Femur (tissue), 1 donor: Measurements from ENCODE around the gene IL17RA.
"Not testable (repeated sequence)": the region's sequence is repeated elsewhere in the genome, so short reads cannot be mapped to it uniquely, and the experiment has no call there.

Experiments used
- DNase-seq: peaks from one replicate; pipeline ENCODE4 v3.0.0-alpha.2; 2017

The IL17RA gene

DNA sequence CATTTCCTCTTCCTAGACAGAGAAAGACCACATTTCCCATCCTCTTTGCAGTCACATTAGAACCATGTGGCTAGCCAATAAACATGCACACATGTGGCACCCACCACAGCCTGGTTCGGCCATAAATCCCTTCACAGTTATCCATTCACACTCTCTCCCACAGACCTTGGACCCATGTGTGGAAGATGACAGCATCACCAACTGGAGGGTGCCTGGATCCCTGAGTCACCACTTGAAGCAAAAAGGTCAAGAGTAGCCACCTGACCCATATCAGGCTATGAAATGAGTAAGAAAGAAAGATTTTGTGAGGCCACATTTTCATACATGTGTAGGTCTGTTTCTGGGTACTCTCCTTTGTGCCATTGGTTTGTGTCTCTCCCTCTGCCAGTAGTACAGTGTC, 45.4 kb downstream of the IL17RA start:
- no peak for DNase-seq

GRCh38 chr22:17131686-17132085, 46.9 kb downstream of the IL17RA start:
- DNase-seq = no peak

DNA sequence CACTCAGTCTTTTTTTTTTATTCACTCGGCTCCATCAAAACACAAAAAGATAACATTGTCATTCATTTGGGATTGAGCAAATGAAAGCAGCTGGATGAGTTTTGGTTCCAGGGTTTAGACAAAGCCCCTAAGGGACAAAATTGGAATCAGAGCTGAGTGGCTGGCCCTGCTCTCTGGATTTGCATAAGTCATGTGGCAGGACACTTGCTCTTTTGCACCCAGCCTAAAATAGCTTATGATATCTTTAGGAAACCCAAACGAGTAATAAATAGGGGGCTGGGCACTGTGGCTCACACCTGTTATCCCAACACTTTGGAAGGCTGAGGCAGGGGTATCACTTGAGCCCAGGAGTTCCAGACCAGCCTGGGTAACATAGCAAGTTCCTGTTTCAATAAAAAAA, 47.3 kb downstream of the IL17RA start:
- no peak for DNase-seq

GRCh38 chr22:17133137-17133536, 48.3 kb downstream of the IL17RA start:
- no peak for DNase-seq

- no peak for DNase-seq
Observed at GRCh38 chr22:17135153-17135760, 50.5 kb downstream of the IL17RA start.

DNA sequence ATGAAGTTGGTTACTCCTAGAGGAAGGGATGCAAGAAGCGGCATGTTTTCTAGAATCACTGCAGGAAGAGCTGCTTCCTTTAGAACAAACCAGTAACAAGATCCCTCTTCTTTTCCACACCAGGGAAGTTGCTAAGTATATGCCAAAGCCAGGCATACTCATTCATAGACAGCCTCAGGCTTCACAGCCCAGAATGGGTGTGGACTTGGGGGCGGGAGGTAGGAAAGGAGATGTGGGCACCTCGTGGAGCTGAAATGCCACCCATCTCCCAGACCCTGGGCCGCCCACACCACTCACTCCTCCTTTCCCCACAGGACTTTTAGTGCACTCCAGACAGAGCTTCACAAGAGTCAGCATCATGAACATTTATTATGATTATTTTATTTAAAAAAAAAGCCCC, 52.4 kb downstream of the IL17RA start:
- DNase-seq = no peak

GRCh38 chr22:17137861-17138425, 53.1 kb downstream of the IL17RA start:
- DNase-seq = no peak

DNA sequence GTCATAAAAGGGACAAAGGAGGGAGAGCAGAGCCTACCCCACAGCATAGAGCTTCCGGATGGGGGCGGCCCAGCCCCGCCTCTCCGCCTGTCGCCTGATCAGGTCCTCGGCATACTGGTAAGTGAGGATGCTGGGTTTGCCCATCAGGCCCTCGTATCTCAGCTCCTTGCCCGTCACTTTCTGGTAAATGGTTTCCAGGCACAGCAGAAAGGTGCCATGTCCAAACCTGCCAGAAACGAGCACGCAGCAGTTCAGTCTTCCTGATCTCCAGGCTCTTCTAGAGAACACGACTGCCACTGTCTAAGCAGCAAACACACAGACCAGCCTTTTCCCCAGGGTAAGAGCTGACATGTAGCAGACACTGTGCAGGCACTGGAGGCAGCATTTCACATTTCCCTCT, 53.7 kb downstream of the IL17RA start:
- no peak for DNase-seq

- no peak for DNase-seq
Observed at GRCh38 chr22:17140022-17140421, 55.2 kb downstream of the IL17RA start.

DNA sequence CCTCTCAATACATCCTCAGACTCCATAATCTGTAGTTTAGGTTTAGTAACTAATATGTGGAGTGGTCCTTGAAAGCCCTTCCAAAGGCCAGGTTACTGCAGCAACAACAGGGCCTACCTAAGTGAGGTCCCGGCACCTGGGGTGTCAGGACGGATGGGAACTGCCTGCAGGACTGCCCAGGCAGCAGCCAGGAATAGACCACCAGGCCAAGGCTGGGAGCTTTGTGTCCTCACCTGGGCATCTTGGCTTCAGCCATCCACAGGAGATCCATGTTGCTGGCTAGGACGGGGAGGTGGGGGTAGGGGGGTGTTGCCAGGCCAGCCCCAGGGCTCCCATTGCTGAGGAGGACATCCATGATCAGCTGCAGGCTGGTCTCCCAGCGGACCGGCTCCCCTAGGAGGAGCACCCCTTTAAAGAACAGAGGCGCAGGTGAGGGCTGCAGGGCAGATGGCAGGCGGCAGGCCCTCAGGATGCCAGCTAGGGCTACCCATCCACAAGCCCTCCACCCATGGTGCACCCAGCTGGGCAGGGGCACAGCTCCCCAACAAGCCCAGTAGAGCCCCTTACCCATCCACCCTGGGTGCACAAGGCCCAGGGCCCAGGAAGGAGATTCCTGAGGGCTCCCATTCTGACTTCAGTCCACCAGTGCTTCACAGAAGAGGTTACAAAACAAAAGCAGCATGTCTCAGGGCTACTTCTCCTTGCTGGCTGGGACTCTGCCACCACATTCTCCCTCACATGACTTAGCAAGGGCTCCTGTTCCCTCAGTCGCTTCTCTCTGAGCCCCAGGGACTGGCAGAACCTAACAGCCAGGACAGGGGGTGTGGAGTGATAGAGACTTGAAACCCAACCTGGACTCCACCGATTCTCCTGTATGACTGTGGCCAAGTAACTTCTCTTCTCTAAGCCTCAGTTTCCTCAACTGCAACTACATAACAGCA, 56.3 kb downstream of the IL17RA start:
- DNase-seq = no peak

GRCh38 chr22:17143101-17143500, 58.3 kb downstream of the IL17RA start:
- no peak for DNase-seq

DNA sequence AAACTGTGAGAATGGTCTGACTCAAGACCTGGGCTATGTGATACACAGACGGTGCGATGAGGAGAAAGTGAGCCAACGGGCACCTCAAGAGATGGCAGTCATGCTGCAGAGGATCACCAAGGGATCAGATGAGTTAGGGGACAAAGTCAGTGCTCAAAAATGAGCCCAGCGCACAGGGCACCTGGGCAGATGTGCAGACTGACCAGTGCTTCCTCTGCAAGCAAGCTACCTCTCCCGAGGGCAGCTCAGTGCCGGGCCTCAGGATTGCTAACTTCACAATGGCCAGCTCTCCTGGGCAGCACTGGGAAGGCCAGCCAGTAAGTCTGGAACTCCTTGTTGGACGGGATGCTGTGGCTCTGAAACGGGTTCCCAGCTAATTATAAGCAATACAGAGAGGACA, 59.0 kb downstream of the IL17RA start:
- DNase-seq = no peak

- DNase-seq = no peak
Observed at GRCh38 chr22:17145021-17145680, 60.4 kb downstream of the IL17RA start.

GRCh38 chr22:17147458-17147857, 62.7 kb downstream of the IL17RA start:
- DNase-seq = not testable (repeated sequence)

DNA sequence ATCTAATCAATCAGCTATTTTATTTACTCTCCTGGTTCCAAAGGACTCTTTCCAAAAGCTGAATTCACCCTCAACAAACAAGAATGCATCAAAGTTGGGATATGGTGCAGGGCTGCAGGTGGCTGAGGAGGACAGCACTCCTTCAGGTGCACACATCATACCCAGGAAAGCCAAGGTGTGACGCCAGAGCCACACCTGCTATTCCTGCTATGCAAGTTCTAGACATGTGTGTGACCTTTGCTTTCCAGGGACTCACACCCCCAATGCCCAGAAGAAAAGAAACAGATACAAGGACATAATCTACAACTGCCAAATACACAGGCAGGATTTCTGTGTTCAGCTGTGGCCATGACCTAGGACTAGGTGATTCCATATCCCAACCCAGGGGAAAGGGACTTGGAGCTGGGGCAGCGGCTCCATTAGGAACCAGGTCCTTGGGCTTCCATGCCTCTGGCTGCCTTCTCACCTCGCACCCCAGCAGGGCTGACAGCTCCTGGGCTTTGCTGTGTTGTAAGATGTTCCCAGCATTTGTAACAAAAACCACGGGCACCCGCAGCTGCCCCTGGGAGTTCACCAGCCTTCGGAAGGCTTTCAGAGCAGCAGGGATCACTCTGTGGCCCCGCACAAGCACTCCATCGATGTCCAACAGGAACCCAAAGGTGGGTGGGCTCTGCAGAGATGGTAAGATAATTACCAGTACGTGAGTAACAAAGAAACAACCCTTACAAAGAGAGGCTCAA, 64.4 kb downstream of the IL17RA start:
- no peak for DNase-seq

GRCh38 chr22:17152340-17152739, 67.5 kb downstream of the IL17RA start:
- DNase-seq = no peak

DNA sequence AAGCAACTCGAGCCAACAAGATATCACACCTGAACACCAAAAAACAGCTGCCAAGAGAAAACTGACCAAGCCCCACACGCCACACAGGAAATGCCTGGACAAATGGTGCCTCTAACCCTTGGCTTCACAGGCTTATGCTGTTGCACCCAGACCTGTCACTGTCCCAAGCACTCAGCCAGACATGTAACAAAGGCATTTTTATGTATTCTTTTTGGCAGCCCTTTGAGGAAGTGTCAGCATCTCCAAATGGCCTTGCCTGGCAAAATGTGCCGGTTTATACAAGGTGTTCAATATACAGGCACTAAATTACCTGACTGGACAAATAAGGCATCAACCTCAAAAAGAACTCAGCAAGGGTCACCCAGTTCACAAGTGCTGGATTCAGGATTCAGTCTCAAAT, 68.2 kb downstream of the IL17RA start:
- no peak for DNase-seq

DNA sequence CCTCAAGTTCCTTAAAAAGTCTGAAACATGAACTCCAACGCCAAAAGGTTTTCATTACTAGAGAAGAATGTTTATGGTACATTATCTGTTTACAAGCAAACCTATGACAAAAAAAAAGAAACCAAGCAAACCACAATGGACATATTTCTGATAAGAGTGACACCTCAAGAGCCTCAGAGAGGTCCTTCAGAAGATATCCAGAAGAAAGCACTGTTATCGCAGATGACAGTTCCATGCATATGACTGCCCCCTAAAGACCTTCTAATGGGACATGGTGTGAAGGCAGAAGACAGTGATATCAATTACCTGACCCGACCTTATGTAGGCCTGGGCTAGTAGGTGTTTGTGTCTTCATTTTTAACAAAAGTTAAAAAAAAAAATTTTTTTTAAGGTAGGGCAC, 71.1 kb downstream of the IL17RA start:
- no peak for DNase-seq

GRCh38 chr22:17157714-17158113, 72.9 kb downstream of the IL17RA start:
- no peak for DNase-seq

- DNase-seq = no peak
Observed at GRCh38 chr22:17158176-17158567, 73.4 kb downstream of the IL17RA start.

GRCh38 chr22:17158568-17159503, 74.0 kb downstream of the IL17RA start, which contains the start of gene HDHD5:
HDHD5 (minus strand) TSS chr22:17159277; CDS start chr22:17159251, 26 bp downstream.
- peak; percentile 94 for DNase-seq
